ENCODE data around the gene ANKS3. TPM values are rescaled to one million over a fixed set of nuclear protein-coding genes. Genes with fewer than 3 reads are reported as not detected.

The ANKS3 gene
- total and polyA plus RNA-seq, 9 donors: 6.7 to 37.4 (median 29.6) TPM

DNA sequence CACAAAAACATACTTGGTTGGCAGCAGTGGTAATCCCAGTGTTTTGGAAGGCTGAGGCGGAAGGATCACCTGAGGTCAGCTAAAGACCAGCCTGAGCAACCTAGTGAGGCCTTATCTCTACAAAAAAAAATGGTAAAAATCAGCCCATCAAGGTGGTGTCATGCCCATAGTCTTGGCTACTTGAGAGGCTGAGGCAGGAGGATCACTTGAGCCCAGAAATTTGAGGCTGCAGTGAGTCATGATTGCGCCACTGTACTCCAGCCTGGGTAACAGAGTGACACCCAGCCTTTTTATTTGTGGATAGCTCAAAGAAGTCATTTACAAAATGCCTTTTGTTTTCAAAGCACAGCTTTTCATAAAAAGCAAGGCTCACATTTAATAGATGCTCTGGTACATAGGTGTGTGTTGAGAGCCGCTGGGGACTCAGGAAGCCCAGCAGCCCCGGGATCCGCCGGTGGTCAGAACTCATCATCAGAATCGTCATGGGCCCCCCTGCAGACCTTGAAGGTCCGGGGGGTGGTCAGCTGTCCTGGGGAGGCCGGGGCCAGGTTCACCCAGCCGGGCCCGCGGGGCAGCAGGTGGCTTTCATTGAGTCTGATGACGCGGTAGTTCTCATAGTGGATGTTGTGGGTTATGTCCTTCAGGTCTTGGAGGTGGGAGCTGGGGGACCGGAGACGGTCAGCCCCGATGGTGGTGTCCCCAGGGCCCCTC is 43.4 kb upstream of the ANKS3 start:
- TF ChIP-seq POLR2A (IDR thresholded peaks at IDR 0.05) (no peak), EP300 (IDR thresholded peaks at IDR 0.05) (no peak)
- TF ChIP-seq, protein P1, sequence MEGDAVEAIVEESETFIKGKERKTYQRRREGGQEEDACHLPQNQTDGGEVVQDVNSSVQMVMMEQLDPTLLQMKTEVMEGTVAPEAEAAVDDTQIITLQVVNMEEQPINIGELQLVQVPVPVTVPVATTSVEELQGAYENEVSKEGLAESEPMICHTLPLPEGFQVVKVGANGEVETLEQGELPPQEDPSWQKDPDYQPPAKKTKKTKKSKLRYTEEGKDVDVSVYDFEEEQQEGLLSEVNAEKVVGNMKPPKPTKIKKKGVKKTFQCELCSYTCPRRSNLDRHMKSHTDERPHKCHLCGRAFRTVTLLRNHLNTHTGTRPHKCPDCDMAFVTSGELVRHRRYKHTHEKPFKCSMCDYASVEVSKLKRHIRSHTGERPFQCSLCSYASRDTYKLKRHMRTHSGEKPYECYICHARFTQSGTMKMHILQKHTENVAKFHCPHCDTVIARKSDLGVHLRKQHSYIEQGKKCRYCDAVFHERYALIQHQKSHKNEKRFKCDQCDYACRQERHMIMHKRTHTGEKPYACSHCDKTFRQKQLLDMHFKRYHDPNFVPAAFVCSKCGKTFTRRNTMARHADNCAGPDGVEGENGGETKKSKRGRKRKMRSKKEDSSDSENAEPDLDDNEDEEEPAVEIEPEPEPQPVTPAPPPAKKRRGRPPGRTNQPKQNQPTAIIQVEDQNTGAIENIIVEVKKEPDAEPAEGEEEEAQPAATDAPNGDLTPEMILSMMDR (IDR thresholded peaks at IDR 0.05): no peak
- H3K27ac ChIP-seq: no peak overlapping the region
- H3K4me1 ChIP-seq (ENCODE audit: insufficient read depth): no peaks in the 10 kb centered on the region
- no peaks in the 10 kb centered on the region for H3K36me3 ChIP-seq
- H3K27me3 ChIP-seq: no peaks in the 10 kb centered on the region
- no peak for DNase-seq
- H3K4me3 ChIP-seq: no peak overlapping the region
- 78 to 82% (median 78%) methylated on average over 16 to 17 of the region's 17 CpGs for WGBS, 3 donors
- intact Hi-C loops (cut with DNase I): no loop called here
- H3K9me3 ChIP-seq: no peaks in the 10 kb centered on the region

DNA sequence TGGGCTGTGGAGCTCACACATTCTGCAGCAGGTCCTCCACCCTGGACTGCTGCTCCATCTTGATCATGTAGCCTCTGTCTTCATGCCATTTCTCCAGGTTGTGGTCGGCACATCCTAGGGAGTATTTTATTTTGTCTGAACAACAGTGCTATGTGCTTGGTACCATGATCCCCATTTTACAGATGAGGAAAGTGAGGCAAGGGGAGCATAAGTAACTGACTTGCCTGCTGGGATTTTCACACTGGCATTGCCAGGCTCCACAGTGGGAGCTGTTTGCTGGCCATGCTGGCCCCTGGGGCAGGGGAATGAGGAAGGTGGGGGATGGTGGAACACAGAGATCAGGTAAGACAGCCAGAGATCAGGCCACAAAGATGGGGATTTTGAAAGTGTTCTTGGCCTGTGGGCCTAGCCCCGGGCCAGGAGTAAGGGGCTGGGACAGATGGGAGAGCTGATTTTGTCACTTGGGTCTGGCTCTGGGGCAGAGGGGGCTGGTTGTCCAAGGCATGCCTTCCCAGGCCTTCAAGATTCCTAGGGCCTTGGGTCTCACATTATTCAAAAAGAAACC is 42.2 kb upstream of the ANKS3 start:
- Histone ChIP-seq H3K36me3 (no peaks in the 10 kb centered on the region), H3K27me3 (no peaks in the 10 kb centered on the region), H3K27ac (no peak overlapping the region), H3K9me3 (no peaks in the 10 kb centered on the region), H3K4me1 (ENCODE audit: insufficient read depth) (no peaks in the 10 kb centered on the region), H3K4me3 (no peak overlapping the region)
- intact Hi-C loops (cut with DNase I): no loop called here
- TF ChIP-seq, protein P1 (IDR thresholded peaks at IDR 0.05): no peak
- TF ChIP-seq POLR2A (IDR thresholded peaks at IDR 0.05): no peak
- no peak for TF ChIP-seq EP300 (IDR thresholded peaks at IDR 0.05)
- DNase-seq: no peak
- 84 to 89% (median 87%) methylated on average over 2 of the region's 2 CpGs for WGBS, 3 donors

DNA sequence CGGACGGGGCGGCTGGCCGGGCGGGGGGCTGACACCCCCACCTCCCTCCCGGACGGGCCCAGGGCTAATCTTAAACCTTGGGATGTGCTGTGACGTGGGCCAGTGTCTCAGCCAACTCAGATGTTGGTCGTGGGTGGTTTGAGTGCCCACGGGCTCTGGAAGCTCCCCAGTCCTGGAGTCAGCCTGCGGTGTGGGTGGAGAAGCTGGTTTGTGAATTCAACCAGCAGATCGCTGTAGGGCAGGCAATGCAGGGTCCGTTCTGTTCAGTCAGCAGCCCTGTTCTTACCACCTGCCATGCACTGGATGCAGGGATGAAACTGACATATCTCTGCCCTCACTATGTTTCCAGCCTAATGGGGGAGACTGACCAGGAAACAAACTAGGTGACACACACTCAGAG is 40.9 kb upstream of the ANKS3 start:
- H3K27ac ChIP-seq: no peak overlapping the region
- intact Hi-C loops (cut with DNase I): no loop called here
- no peaks in the 10 kb centered on the region for H3K4me1 ChIP-seq (ENCODE audit: insufficient read depth)
- no peaks in the 10 kb centered on the region for H3K27me3 ChIP-seq
- no peaks in the 10 kb centered on the region for H3K9me3 ChIP-seq
- TF ChIP-seq EP300 (IDR thresholded peaks at IDR 0.05) (no peak), POLR2A (IDR thresholded peaks at IDR 0.05) (no peak)
- TF ChIP-seq, protein P1 (IDR thresholded peaks at IDR 0.05): no peak
- WGBS, 3 donors: 79 to 87% (median 84%) methylated on average over 6 to 13 of the region's 13 CpGs
- H3K36me3 ChIP-seq: no peaks in the 10 kb centered on the region
- DNase-seq: no peak
- no peak overlapping the region for H3K4me3 ChIP-seq

DNA sequence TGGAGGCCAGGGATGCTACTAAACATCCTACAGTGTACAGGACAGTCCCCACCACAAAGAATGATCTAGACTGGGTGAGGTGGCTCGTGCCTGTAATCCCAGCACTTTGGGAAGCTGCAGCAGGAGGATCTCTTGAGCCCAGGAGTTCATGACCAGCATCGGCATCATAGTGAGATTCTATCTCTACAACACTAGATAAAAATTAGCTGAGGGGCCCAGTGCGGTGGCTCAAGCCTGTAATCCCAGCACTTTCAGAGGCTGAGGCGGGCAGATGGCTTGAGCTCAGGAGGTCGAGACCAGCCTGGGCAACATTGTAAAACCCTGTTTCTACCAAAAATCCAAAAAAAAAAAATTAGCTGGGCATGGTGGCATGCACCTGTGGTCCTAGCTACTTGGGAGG is 38.3 kb upstream of the ANKS3 start:
- intact Hi-C loops (cut with DNase I): no loop called here
- 74 to 81% (median 79%) methylated on average over 5 of the region's 5 CpGs for WGBS, 3 donors
- TF ChIP-seq, protein P1 (IDR thresholded peaks at IDR 0.05): no peak
- TF ChIP-seq EP300 (IDR thresholded peaks at IDR 0.05) (no peak), POLR2A (IDR thresholded peaks at IDR 0.05) (no peak)

More for the DNA sequence above, 38.3 kb upstream of the ANKS3 start:
- H3K27ac ChIP-seq: no peak overlapping the region
- no peak for DNase-seq
- H3K4me1 ChIP-seq (ENCODE audit: insufficient read depth): no peaks in the 10 kb centered on the region
- no peaks in the 10 kb centered on the region for H3K9me3 ChIP-seq
- H3K4me3 ChIP-seq: no peak overlapping the region
- H3K36me3 ChIP-seq: no peaks in the 10 kb centered on the region
- H3K27me3 ChIP-seq: no peaks in the 10 kb centered on the region
